HepG2 (cell line): ENCODE measurements around the gene CARD8. TPM values are rescaled to one million over a fixed set of nuclear protein-coding genes. Genes with fewer than 3 reads are reported as not detected.

ENCODE experiments used
- ARID3A ChIP-seq: IDR thresholded peaks from 2 replicates; pipeline ENCODE4 v1.6.1; 2012; ENCODE audit warnings: low read depth, low read length, improper control_type of control experiment
- CSRNP2 ChIP-seq: sonication (generic); formaldehyde crosslinking; conservative IDR thresholded peaks from 2 replicates; pipeline ENCODE4 v1.8.0; 2022; ENCODE audit warnings: low read depth, missing genetic modification reagents
- GATAD2A ChIP-seq: IDR thresholded peaks from 2 replicates; pipeline ENCODE4 v1.6.1; 2016
- HMG20B ChIP-seq: conservative IDR thresholded peaks from 2 replicates; pipeline ENCODE4 v1.6.1; 2016; ENCODE audit warnings: missing genetic modification reagents, missing compliant biosample characterization
- HNF1B ChIP-seq: sonication (generic); formaldehyde crosslinking; IDR thresholded peaks from 2 replicates; pipeline ENCODE4 v1.5.1; 2020; ENCODE audit warnings: mild to moderate bottlenecking, moderate library complexity, missing genetic modification reagents
- KLF16 ChIP-seq, 2 experiments: sonication (generic) in 1 of 2; formaldehyde crosslinking in 1 of 2; IDR thresholded peaks; 2 replicates each; pipeline versions ENCODE4 v1.6.1 to v1.8.0; 2016 to 2023; ENCODE audit warnings: missing genetic modification reagents in 2 of 2, missing compliant biosample characterization in 1 of 2
- KLF9 ChIP-seq: IDR thresholded peaks from 2 replicates; pipeline ENCODE4 v1.6.1; 2016; ENCODE audit warnings: low read depth
- MLLT10 ChIP-seq: sonication (generic); formaldehyde crosslinking; IDR thresholded peaks from 2 replicates; pipeline ENCODE4 v1.4.0; 2020; ENCODE audit warnings: missing genetic modification reagents
- NFYB ChIP-seq: sonication (generic); formaldehyde crosslinking; IDR thresholded peaks from 2 replicates; pipeline ENCODE4 v1.4.0; 2020; ENCODE audit warnings: missing genetic modification reagents
- ZBTB40 ChIP-seq, 2 experiments: fragments of 450-650 bp in 1 of 2; sonication (generic) in 1 of 2; formaldehyde crosslinking in 1 of 2; IDR thresholded peaks; 2 replicates each; pipeline versions ENCODE4 v1.6.1 to v1.8.0; 2016 to 2022; ENCODE audit warnings: antibody characterized with exemption in 1 of 2, mild to moderate bottlenecking in 1 of 2, missing genetic modification reagents in 1 of 2
- ZNF121 ChIP-seq: sonication (generic); formaldehyde crosslinking; IDR thresholded peaks from 2 replicates; pipeline ENCODE4 v1.5.0; 2020; ENCODE audit warnings: mild to moderate bottlenecking, missing genetic modification reagents
- ZNF143 ChIP-seq: sonication (generic); formaldehyde crosslinking; IDR thresholded peaks from 2 replicates; pipeline ENCODE4 v1.4.0; 2020; ENCODE audit warnings: missing genetic modification reagents
- ZNF326 ChIP-seq: sonication (generic); formaldehyde crosslinking; IDR thresholded peaks from 2 replicates; pipeline ENCODE4 v1.4.0; 2020; ENCODE audit warnings: missing genetic modification reagents, borderline replicate concordance
- ZSCAN21 ChIP-seq: sonication (generic); formaldehyde crosslinking; IDR thresholded peaks from 2 replicates; pipeline ENCODE4 v1.8.0; 2022; ENCODE audit warnings: mild to moderate bottlenecking, missing genetic modification reagents, moderate library complexity, borderline replicate concordance
- polyA plus RNA-seq, 8 experiments: library from polyadenylated mRNA; depleted of rRNA in 3 of 8; stranded (reverse) in 7 of 8; unstranded in 1 of 8; fragments of >200 nt; fragmentation: Illumina TruSeq in 4 of 8; extraction: Trizol in 4 of 8; gene quantifications; 2 replicates each; pipeline versions ENCODE4 v1.2.1 to v1.2.3, GENCODE V29; 2011 to 2016; ENCODE audit warnings: low read depth in 4 of 8, missing spikeins in 1 of 8, mixed read lengths in 1 of 8; ENCODE audit not compliant: insufficient read depth in 1 of 8
- total RNA-seq, 5 experiments: library from RNA; depleted of rRNA; stranded (reverse); fragments of >200 nt; fragmentation: Illumina TruSeq; extraction: Trizol; gene quantifications; 2 replicates each; pipeline ENCODE4 v1.2.3, GENCODE V29; 2016; ENCODE audit warnings: low read depth in 1 of 5

The CARD8 gene
- total and polyA plus RNA-seq, 2 of the 13 experiments (the other 11 are each of a cell fraction or from before 2014, with no cell fraction given) = 15.0 to 19.2 TPM

- TF ChIP-seq ZBTB40 (IDR thresholded peaks at IDR 0.05) (no peak), ZBTB40 (CRISPR knock-in tag; IDR thresholded peaks at IDR 0.05) (no peak), HMG20B (CRISPR knock-in tag) (no peak), ZNF121 (CRISPR knock-in tag) (no peak), KLF16 (CRISPR knock-in tag; IDR thresholded peaks at IDR 0.05) (peak in 1 of 2 experiments; percentile 44; a peak in 1 of 4 replicates), HNF1B (CRISPR knock-in tag) (no peak), NFYB (CRISPR knock-in tag) (no peak), ZNF143 (CRISPR knock-in tag) (0 out of 2 replicates have a peak, but pooled peaks have one; percentile 34), ZNF326 (CRISPR knock-in tag) (no peak), ARID3A (no peak), ZSCAN21 (CRISPR knock-in tag) (no peak), MLLT10 (no peak), GATAD2A (CRISPR knock-in tag) (0 out of 2 replicates have a peak, but pooled peaks have one; percentile 14), KLF9 (CRISPR knock-in tag) (no peak), CSRNP2 (CRISPR knock-in tag) (no peak)
Measured at GRCh38 chr19:48290771-48291488, 35.2 kb upstream of the CARD8 start (continued).
